Activated CD8-positive, alpha-beta memory T cell treated with anti-CD3 and anti-CD28 coated beads, Interleukin-2, amount 50 U/mL, for 1 hour (primary cell): ENCODE data around the gene USP7.

ENCODE experiments used
- DNase-seq: peaks from one replicate; pipeline ENCODE4 v3.0.0-alpha.2; 2020; ENCODE audit errors: extremely low read depth

USP7 gene

GRCh38 chr16:8862309-8863130 is 101.2 kb downstream of the USP7 start:
- DNase-seq = no peak

DNA sequence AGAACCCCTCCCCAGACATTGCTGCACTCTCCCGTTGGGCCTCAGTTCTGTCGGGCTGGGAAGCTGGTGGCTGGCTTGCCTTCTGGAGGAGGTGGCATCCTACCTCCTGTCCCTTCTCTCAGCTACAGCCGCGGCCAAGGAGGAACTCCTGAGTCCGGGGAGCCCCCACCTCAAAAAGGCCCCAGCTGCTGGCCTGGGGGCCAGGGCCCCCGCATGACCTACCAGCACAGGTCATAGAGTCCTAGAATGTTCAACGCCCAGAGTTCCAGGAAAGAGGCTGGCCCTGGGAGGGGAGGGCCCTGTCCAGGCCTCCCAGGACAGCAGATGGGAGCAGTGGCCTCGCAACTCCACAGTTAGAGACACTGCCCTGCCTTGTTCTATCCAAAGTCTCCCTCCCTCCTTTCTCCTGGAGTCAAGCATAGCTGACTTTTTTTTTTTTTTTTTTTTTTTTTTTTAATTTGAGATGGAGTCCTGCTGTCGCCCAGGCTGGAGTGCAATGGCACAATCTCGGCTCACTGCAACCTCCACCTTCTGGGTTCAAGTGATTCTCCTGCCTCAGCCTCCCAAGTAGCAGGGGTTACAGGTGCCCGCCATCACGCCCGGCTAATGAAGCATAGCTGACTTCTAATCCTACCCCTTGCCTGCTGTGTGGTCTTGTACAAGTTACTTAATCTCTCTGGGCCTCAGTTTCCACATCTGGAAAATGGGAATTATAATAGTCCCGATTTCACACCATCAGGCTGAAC is 102.0 kb downstream of the USP7 start:
- no peak for DNase-seq

- DNase-seq = no peak
These were observed 103.5 kb downstream of the USP7 start for GRCh38 chr16:8859913-8860881.

- no peak for DNase-seq
These were observed 104.5 kb downstream of the USP7 start for GRCh38 chr16:8858994-8859912.

- DNase-seq = no peak
These were observed 107.7 kb downstream of the USP7 start for GRCh38 chr16:8855972-8856371.

DNA sequence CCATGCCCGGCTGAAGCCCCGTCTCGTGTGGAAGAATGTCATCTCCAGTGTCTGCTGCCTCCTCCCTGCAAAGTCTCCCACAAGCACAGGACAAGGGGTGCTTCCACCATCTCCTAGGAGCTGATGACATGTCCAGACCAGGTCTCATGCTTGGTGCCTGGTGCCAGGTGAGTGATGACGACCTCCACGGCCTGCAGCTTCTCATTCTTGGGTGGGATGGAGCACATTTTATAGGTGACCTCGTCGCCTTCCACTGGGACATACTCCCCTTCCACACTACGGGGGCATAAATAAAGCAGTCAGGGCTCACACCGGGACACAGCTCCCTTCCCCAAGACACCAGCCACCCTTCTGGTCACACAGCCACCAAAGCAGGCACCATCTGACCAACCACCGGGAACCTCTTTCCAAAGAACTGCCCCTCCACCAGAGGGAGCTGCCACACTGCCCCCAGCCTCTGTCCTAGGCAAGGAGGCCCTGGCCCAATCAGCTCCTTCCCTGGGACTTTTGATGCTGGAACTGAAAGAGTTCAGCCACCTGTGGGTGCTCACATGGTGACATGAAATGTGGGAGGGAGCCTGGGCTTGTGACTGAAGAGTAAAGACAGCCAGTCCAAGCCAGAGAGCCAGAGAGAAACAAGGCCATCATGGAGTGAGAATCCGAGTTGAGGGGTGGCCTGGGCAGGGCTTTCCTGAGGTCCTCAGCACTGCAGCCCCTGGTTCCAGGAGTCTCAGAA is 108.5 kb downstream of the USP7 start:
- no peak for DNase-seq

- DNase-seq = no peak
These were observed 109.3 kb downstream of the USP7 start for GRCh38 chr16:8854298-8854948.

DNA sequence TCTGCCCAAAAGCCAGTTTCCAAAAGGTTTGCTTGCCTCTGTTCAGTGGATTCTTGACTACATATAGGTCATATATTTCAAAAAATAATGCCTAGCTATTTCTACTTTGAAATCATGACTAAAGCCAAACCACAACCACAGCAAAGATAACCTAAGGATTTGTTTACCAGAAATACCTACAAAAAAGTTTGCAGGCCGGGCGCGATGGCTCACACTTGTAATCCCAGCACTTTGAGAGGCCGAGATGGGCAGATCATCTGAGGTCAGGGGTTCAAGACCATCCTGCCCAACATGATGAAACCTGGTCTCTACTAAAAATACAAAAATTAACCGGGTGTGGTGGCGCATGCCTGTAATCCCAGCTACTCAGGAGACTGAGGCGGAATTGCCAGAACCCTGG is 110.1 kb downstream of the USP7 start:
- DNase-seq = no peak

GRCh38 chr16:8853150-8853549 is 110.6 kb downstream of the USP7 start:
- no peak for DNase-seq

DNA sequence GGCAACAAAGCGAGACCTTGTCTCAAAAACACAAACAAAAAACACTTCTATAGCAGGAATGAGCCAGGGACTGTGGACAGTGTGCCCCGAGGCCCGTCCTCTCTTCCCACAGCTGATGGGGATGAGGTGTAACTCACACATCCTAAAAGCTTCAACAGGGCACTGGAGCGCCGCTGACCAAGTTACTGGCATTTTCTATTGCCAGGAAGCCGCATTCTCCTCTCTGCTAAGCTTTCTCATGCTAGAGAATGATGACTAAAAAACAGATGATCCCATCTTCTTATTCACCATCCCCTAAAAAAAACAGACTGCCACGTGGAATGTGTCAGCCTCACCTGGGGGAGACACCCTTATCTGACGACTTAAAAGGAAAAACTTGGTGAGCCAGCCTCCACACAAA is 111.2 kb downstream of the USP7 start:
- DNase-seq = no peak

DNA sequence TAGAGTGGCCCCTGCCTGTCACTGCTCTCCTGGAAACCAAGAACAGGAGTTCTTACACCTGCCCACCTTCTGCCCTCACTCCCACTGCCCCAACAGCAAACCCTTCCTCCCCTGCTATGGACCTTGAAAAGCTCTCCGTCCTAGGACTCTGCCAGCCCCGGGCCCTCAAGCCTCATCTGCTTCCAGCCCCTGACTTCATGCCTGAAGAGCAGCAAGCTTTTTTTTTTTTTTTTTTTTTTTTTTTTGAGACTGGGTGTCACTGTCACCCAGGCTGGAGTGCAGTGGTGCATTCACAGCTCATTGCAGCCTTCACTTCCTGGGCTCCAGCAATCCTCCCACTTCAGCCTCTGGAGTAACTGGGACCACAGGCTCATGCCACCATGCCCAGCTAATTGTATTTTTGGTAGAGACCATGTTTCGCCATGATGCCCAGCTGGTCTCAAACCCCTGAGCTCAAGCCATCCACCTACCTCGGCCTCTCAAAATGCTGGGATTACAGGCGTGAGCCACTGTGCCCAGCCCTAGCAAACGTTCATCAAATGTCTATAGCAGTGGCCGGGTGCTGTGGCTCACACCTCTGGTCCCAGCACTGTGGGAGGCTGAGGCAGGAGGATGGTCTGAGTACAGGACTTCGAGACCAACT is 111.8 kb downstream of the USP7 start:
- DNase-seq = no peak

DNA sequence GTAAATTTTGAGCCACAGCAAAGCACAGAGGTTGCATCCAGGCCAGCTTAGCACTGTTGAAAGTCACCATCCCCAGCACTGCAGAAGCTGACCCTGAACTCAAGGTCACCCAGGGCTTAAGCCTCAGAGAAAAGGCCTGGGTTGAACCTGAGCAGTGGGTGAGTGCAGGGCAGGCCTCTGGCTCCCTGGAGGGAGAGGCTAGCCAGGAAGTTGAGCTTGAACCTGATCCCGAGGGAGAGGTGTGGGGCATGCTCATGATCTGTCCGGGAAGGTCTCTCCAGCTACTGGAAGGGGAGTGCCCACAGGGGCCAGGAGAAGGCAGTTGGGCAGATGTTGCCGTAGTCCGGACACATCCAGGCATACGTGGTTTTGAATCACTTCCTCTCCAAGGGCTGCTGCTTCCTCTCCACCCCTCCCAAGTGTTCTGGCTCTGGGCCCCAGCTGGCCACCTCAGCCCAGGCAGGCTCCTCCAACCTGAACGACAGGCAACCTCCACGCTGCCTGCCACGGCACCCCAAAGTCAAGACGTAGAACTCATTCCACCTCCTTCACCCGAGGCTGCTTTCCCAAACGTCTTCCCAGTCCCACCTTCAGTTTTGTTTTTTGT is 113.3 kb downstream of the USP7 start:
- DNase-seq = no peak

DNA sequence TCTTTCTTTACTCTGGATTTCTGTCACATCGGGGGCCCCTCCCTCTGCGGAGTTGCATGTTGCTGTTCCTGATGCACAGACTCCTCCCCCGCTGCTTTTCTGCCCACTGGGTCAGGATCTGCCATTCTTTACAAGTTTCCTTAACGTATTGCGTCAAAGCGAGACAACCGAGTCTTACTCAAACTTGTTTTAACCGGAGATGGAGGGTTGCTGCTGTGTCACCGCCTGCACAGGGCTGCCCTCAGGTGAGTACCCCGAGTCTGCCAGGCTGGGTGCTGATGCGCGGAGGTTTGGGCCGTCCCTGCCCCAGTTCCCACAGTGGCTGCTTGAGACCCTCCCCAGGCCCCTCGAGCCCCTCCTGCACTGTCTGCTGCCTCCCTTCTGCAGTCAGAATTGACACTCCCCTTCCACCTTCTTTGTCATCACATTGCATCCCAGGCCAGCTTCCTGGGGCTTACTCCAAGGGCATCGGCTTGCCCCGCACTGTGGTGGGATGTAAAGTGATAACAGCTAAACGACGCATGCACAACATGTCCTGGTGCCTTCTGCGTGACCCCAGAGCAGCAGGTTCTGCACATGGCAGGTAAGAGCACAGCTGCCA is 114.2 kb downstream of the USP7 start:
- DNase-seq = no peak

- DNase-seq = no peak
These were observed 114.7 kb downstream of the USP7 start for GRCh38 chr16:8848939-8849391.

DNA sequence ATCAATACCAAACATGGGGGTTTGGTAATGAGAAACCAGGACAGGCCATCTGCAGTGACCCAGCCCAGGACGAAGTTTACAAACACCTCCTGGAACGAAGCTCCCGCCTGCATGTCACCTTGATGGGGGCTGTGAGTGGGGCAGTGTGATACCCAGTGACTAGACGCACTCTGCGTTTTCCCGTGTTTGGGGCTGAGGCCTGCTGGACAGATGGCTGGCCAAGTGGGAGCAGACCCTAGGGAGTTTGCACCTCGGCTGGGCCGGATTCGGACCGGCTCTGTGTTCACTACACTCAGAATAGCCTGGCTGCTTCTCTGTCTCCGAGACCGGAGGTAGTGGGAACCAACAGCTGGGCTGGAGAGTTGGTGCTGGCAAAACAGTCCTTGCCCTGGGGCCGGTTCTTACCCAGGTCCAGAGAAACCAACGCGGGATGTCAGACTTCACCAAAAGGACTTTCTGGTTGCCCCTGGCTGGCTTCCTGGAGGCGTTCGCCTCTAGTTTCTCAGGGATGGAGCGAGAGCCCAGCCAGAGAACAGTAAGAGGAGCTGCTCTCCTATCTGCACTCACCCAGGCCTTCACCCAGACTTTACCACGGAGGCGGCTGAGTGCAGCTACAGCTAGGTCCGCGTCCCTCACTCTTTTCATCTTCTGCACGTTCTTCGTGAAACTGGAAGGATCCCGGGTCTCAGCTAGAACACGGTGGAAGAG is 115.3 kb downstream of the USP7 start:
- no peak for DNase-seq

DNA sequence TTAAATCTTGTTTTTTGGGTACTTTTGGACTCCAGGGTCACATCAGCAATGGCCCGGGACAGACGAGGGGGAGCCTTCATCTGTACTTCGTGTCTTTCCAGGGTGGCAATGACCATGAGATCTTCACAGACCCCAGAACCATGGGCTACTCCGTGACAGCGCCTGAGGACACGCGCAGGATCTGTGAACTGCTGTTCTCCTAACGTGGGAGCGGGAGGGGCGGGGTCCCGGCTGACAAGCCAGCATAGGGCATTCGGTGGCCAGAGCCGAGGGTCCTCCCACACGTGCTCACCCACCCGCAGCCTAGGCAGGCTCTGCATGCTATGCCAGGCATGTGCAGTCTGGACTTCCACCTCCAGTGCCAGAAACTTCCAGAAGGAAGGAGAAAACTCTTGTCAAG is 116.1 kb downstream of the USP7 start:
- no peak for DNase-seq

DNA sequence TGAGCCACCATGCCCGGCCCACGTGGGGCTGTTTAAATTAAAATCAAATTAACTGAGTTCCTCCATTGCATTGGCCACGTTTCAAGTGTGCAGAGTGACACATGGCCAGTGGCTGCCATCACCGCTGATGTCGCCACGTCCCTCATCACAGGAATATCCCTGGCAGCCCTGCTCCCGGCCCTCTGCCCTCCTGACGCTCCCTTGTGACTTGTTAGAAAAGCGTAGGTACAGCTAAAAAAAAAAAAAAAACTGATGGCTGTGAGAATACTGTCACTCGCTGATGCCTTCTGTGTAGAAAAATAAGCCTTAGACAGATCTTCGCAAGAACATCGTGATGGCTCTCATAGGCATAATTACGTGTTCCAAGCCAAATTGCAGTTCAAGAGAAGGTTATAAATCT is 116.6 kb downstream of the USP7 start:
- DNase-seq = no peak
